GM04503 (cell line): ENCODE results near the gene CPO.
A peak's percentile ranks its signal among the peaks of the same experiment; 100 is the strongest.
"Not testable (repeated sequence)": the region's sequence is repeated elsewhere in the genome, so short reads cannot be mapped to it uniquely, and the experiment has no call there.

Experiments used
- DNase-seq: peaks from one replicate; pipeline ENCODE4 v3.0.0-alpha.2; 2012; ENCODE audit warnings: low read depth

Gene CPO, protein sequence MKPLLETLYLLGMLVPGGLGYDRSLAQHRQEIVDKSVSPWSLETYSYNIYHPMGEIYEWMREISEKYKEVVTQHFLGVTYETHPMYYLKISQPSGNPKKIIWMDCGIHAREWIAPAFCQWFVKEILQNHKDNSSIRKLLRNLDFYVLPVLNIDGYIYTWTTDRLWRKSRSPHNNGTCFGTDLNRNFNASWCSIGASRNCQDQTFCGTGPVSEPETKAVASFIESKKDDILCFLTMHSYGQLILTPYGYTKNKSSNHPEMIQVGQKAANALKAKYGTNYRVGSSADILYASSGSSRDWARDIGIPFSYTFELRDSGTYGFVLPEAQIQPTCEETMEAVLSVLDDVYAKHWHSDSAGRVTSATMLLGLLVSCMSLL

DNA sequence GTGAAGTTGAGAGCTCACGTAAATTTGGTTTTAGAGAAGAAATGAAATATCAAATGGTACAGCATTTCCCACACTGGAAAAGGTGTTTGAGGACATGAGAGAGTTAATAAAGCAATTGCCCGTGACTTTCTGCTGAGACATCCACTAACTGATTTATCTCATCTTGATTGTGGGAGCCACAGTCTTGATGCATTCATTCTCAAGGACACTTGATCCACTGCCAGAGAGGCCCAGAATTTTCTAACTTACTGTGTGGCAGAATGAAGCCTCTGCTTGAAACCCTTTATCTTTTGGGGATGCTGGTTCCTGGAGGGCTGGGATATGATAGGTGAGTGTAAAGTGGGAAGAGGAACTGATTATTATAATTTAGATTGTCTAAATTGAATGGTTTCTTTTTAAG lies at the start of gene CPO:
TSS of gene CPO (plus strand) at position 179 of the 400 bp plus-strand sequence. CDS start at position 261, 82 bp downstream.
- no peak for DNase-seq

DNA sequence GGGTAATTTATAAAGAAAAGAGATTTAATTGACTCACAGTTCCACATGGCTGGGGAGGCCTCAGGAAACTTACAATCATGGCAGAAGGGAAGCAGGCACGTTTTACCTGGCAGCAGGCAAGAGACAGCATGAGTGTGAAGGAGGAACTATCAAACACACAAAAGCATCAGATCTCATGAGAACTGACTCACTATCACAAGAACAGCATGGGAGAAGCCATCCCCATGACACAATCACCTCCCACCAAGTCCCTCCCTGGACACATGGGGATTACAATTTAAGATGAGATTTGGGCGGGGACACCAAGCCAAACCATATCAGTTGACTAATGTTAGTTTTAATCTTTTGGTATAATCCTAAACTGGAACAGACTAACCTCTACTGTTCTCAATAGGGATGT lies 49.1 kb upstream of the CPO start:
- DNase-seq = no peak

DNA sequence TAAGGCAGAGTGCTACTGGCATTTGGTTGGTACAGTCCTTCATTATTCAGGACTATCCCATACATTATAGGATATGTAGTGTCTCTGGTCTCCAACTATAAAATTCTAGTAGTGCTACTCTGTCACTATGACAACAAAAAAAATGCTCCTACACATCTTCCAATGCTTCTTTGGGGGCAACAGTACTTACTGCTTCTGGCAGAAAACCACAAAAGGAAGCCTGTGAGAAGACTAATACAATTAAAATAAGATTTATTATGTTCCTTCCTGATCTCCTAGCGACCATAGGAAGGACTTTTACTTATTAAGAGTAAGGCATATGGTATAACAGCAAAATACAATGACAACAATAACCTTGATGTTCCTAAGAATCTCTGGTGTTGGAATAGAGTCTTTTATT lies 48.4 kb upstream of the CPO start:
- no peak for DNase-seq

DNA sequence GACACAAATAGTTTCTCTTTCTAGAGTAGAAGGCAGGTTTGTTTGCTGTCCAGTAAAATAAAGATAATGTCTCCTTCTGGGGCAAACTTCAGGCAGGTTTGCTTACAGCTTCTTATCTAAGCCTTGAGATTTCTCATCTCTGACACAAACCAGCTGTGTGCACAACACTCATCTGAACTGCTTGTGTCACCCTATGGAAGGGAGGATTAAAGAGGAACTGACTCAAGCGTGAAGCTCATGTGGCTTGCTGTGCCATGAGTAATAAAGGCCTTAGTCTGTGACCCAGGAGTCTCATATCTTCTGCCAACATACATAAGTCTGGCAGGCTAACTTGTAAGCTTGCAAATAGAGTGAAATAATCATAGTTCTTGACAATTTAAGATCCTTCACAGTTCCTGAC lies 24.2 kb upstream of the CPO start:
- DNase-seq = peak; percentile 50

DNA sequence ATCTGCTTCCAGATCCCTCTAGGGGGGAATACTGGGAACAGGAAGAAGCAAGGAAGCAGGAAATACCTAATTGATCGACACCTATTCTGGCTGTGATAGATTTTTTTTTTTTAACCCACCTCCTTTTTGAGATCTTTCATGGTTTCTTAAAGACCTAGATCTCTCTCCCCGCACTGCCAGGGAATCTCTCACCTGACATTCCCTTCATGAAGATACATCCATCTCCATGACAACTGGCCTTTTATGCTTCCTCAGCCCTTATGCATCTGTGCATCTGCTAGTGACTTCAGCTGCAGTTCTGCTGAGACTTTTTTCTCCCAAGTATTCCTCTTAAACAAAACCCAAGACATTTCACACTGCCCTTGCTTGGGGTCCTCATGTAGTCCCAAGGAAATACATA lies 21.1 kb upstream of the CPO start:
- DNase-seq = no peak

DNA sequence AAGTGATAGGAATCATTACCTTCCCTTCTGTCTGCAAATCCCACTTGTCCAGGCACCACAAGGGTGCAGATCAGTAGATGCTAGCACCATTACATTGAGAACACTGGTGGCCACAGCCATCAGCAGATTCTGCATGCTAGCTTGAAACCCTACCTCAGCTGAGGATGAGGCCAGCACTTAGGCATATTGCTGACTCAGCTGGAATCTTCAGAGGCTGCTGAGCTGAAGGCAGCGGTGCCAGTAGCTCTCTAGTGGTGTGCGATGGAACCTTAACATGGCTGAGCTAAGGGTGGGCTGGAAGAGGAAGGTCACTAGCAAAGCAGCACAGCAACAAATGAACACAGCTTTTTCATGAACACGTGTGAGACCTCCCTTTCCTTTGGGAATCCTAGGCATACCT lies 19.0 kb upstream of the CPO start:
- no peak for DNase-seq

DNA sequence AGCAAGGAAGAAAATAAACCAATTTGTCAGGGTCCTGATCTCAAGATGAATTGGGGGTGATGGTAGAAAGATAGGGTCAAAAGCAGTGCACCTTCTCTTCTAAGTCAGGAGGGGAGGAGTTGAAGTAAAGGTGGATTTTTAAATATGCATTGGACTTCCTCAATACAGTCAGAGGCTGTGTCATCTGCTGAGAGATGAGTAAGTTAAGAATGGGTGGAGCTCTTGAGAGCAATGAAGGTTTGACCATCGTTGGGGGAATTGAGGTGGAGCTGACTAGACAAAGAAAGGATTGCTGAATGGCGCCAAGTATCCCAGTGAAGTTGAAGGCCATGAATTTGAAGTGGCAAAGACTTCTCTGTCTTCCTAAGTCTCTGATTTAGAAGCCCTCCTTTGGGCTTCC lies 18.4 kb upstream of the CPO start:
- DNase-seq = no peak

DNA sequence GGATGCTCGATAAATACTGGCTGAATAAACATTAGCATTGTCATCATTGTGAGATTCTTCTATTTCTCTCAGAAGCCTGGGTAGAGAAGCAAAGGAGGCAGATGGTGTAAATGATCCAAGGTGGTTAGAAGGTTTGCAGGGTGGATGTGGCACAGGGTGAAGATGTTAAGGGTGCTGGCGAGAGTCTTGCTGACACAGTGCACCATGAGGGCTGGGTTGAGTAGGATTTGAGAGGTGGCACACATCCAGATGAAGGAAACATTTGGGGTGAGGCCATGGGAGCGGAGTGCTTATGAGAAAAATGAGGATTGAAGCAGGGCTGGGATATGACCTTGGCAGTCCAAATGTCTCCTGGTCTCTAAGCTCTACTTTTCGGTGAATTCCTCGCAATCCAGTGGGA lies 17.8 kb upstream of the CPO start:
- no peak for DNase-seq

DNA sequence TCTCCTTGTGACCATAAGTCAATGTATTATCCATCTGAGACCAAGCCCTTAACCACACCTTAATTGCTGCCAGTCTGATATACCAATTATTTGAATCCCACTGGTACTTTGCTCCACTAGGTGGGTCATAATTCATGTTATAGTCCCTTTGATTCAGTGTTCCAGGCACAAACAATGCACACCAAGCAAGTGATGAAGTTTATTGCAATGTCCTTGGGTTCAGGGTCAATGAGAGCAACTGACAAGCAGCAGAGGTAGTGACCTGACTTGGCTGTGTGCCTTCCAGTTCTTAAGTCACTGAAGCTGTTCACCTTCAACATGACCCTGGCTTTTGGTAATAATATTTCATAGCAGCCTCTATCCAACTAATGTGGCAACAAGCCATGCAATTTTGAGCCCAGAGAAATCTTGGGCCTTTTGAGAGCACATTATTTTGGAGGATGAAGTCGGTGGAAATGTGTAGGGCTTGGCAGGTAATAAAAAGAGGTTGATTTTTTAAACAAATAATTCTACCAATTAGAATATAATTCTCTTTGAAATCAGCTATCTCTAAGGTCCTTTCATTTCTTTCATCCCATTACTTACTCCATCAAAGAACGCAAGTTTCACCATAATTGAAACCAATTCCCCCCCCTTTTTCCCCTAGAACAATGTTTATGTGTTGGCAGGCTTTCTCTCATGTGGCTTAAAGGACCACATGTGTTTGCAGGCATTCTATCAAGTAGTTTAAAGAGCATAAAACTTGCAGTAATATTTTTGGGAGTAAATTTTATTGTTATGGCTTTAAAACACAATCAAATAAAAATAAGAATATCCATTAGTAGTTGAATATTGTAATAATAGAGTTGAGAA lies 3.1 kb upstream of the CPO start:
- no peak for DNase-seq

DNA sequence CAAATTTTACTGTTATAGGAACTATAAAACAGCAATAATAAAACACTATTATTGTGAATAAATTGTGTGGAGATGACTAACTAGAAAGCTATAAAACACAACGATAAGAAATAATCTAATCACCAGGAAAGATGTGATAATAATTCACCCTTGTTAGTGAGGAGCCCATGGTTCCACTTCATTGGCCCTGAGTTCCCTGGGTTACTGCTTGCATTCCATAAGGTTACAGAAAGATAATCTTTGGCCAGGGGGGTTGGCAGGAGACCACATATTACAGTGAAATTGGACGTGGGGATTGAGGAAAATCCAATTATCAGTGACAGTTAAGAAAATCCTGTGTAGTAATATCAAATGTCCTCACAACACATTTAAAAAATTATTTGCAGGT lies 2.5 kb upstream of the CPO start:
- DNase-seq = no peak

DNA sequence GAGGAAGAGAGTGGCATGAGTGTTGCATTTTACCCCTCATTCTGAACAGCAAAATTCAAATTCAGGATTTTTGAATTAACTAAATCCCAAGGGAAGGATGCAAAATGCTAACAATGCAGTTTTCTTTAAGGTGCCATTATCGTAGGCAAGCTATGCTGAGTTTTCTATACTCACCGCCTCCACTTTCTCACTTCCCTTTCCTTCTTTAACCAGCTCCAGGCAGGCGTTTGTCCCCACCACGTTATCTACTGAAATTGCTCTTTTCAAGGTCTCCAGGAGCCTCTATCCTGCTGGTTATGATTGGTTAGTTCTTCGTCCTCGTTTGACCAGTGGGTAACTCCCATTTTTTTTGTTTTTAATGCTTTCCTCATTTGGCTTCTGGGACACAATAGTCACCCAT lies 1.8 kb upstream of the CPO start:
- DNase-seq = no peak

DNA sequence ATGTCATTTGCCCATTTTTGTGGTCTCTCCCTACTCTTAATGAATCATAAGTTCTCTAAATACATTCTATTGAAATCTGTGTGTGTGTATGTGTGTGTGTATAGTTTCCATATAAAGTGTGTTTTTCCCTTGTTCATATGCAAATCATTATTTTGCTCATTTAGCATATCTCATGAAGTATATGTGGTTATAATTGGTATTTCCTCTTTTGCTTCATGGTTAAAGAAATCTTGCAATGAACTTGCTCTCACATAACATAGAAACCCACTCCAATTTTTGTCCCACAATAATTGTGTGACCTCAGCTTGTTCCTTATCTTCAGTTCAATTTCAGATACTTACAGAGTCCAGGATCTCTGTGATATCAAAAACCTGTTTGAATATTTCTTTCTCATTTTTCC lies 1.2 kb downstream of the CPO start:
- DNase-seq = no peak

DNA sequence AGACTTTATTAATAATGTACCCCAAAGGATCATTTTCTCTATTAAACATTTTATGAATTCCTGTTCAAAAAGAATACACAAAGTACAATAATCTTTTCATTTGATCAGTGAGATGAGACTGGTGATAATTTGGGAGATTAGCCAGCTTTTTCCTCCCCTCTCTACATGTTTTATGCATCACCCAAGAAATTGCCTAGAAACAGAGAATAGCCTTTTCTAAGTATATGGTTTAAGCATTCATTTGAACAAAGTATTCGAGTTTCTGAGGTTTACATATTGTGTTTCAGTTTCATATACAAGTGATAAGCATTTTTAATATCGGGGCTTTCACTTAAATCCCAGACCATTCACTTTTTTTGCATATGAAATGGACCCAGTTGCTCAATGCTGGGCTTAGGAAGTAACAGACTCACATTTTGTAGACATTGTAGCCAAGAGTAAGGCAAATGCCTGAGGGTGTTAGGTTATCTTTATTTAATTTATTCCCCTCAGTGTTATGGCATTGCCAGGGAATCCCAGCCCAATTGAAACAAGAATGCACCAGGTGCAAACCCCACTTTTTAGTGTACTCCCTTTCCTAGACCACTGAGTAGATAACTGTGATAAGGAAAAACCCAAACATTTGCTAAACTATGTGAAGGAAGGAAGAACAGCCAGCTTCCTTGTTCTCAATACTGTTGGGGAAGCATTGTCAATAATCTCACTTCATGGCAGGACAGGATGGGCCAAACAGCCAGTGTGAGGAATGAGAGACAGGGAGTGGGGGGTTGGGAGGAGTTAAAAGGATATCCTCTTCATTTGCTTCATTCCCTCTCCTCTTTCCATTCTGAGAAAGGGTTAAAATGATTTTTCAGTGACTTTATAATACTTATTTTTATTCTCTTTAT lies 3.5 kb downstream of the CPO start:
- DNase-seq = no peak

DNA sequence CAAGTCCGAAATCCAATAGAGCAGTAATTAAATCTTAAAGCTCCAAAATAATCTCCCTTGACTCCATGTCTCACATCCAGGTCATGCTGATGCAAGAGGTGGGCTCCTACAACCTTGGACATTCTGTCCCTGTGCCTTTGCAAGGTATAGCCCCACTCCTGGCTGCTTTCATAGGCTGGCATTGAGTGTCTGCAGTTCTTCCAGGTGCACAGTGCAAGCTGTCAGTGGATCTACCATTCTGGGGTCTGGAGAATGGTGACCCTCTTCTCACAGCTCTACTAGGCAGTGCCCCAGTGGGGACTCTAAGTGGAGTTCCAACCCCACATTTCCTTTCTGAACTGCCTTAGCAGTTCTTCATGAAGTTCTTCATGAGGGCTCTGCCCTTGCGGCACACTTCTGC lies 14.1 kb downstream of the CPO start:
- not testable (repeated sequence) for DNase-seq

DNA sequence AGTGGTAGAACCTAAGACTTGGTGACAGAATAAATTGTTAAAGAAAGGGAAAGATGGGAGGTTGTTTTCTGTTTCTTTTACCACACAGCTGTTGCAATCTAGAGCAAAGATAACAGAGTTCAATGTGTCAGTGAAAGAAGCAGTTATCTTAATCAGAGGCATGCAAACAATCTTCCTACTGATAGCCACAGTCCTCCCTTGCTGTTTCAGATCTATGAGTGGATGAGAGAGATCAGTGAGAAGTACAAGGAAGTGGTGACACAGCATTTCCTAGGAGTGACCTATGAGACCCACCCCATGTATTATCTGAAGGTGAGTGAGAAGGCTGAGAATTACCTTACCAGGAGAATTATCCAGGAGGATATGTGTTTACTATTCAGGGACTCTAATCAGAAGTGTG lies 15.9 kb downstream of the CPO start:
- DNase-seq = no peak

DNA sequence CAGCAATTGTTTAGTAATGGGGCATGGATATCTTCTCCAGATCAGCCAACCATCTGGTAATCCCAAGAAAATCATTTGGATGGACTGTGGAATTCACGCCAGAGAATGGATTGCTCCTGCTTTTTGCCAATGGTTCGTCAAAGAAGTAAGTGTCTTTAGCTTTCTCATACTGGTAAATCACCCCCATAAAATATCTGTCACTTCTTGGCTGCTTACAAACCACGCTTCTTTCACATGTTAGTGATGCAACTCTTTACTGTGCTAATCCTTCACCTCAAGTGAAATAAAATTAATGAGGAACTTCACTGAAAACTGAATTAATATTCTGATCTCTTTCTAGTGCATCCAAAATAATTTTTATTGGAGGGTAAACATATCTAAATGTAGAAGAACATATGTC lies 18.9 kb downstream of the CPO start:
- no peak for DNase-seq

DNA sequence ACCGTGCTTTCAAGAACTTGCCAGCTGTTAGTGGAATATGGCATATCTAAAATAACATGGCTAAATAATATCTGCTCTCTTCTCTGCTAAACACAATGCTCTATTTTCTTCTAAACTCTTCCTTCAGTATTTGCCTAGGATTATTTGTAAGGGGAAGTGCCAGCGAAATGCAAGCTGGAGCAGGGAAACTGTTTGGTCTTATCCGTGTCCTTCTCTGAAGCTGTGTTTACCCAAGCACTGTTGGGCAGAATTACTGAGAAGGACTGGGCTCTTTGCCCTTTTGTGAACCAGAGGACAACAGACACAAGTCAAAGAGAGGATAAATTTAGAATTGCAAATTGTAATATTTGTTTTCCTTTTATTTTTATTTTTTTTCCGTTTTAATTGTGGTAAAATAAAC lies 23.6 kb downstream of the CPO start:
- no peak for DNase-seq

DNA sequence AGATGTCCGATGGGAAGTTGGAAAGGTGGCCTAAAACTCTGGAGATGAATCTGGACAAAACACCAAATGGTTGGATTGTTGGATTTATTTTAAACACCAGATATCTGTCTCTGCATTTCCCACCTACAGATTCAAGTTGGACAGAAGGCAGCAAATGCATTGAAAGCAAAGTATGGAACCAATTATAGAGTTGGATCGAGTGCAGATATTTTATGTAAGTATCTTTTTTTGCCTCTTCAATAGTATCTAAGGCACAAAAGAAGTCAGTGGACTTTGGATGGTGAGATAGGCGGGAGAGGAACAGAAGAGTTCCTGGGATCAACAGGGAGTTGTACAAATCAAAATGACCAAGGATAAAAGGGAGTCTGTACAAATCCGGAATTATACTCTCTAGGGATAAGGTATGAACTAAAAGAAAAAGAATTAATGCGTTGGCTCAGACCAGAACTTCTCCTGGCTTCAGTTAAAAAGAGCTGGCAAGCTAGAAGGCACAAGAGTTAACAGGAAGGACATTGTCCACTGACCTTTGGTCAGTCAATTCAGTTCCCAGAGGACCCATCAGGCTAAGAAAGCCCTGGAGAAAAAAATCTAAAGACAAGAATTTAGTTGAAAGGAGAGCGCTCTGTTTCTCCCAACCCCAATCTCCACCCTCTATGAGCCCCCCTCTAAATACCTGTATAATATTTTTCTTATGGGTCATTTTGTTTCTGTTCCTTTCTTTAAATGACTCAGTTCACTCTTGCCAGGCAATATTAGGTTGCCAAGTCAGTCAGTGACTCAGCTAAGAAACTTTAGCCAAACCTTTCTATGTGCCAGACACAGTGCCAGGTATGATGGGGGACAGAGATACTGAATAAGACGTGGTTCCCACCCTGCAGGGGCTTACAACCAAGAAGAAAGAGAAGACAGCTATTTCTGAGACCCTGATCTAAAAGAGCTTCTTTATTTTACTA lies 29.1 kb downstream of the CPO start:
- DNase-seq = no peak

DNA sequence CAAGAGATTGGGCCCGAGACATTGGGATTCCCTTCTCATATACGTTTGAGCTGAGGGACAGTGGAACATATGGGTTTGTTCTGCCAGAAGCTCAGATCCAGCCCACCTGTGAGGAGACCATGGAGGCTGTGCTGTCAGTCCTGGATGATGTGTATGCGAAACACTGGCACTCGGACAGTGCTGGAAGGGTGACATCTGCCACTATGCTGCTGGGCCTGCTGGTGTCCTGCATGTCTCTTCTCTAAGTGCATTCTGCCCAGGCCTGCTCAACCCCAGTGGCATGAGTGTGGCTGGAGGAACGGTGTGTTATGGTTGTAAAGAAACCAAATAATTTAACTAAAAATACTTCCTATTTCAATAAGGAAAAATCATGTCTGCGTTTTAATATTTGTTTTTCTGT lies 29.9 kb downstream of the CPO start:
- DNase-seq = no peak

DNA sequence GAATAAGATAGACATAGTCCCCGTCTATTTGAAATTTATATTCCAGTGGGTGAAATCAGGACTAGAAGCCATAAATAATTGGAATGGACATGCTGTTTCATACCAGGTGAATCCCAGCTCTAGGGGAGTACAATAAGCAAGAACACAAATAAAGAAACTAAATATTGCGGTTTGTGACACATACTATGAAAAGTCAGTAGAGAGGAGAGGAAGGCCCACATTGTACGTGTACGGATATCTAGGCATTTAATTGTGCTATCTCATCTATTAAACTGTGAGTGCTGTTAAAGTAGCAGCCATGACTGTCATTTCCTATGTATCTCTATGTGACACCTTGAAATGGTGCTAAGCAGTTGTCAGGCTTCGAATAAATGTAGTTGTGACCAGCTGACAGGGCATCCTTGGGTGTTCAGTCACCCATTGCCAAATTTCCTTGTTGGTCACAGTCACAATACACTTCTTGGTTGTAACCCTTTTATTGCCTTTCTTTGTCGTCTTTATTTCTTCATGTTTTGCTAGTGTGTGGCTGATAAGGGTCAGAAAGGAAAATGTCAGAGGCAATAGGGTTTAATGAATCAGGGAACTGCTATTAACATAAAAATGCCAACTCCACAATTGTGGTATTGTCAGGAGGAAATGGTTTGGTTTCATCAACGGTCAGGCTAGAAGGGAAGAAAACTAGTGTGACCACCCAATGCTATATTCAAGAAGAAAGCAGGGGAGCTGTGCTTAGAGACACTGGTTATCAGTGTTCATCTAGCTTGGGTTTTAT lies 31.5 kb downstream of the CPO start:
- DNase-seq = no peak

DNA sequence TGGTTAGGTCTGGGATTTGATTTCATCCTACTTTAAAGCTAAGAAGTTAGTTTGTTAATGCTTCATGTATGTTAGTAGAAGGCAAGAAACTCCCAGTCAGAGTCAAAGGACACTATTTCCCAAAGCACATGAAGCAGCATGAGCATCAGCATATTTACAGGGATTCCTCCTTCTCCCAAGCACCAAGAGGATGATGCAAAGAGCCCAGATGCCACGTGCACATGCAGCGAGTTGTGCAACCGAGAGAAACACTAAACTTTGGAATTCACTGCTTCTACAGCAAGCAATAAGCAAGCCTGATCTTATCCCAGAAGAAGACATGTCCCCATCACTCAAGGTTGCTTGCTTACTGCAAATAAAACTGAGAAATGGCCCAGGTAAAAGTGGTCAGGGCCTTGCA lies 32.5 kb downstream of the CPO start:
- DNase-seq = peak; percentile 68
